Stimulated activated CD4-positive, alpha-beta T cell treated with anti-CD3 and anti-CD28 coated beads, Interleukin-2, amount 100 ng/mL, for 48 hours (primary cell): ENCODE results near the gene BEND3.

Experiments used
- DNase-seq, 2 donors: peaks; one replicate each; pipeline ENCODE4 v3.0.0-alpha.2; 2020

BEND3 gene

GRCh38 chr6:107080036-107080435, 35.3 kb downstream of the BEND3 start:
- no peak for DNase-seq

- DNase-seq: no peak
These were observed 35.9 kb downstream of the BEND3 start for GRCh38 chr6:107079429-107079828.

GRCh38 chr6:107077710-107078109, 37.6 kb downstream of the BEND3 start:
- no peak for DNase-seq

- no peak for DNase-seq
These were observed 39.3 kb downstream of the BEND3 start for GRCh38 chr6:107075951-107076381.

GRCh38 chr6:107070686-107071085, 44.6 kb downstream of the BEND3 start:
- DNase-seq: no peak

GRCh38 chr6:107069631-107070548, 45.4 kb downstream of the BEND3 start:
- no peak for DNase-seq

GRCh38 chr6:107068691-107069630, 46.4 kb downstream of the BEND3 start:
- DNase-seq: no peak

GRCh38 chr6:107066697-107067659, 48.3 kb downstream of the BEND3 start:
- no peak for DNase-seq

- DNase-seq: peak; percentile 9 to 22
These were observed 50.7 kb downstream of the BEND3 start for GRCh38 chr6:107064579-107065065.

GRCh38 chr6:107062691-107063090, 52.6 kb downstream of the BEND3 start:
- DNase-seq: no peak

- no peak for DNase-seq
These were observed 53.9 kb downstream of the BEND3 start for GRCh38 chr6:107061125-107062020.

- no peak for DNase-seq
These were observed 54.6 kb downstream of the BEND3 start for GRCh38 chr6:107060704-107061103.

- no peak for DNase-seq
These were observed 55.7 kb downstream of the BEND3 start for GRCh38 chr6:107059606-107060005.

- DNase-seq: no peak
These were observed 57.6 kb downstream of the BEND3 start for GRCh38 chr6:107057679-107058078.

- no peak for DNase-seq
These were observed 58.5 kb downstream of the BEND3 start for GRCh38 chr6:107056796-107057195.

GRCh38 chr6:107047807-107048206, 67.5 kb downstream of the BEND3 start:
- DNase-seq: no peak

GRCh38 chr6:107045826-107046675, 69.3 kb downstream of the BEND3 start:
- DNase-seq: no peak

- no peak for DNase-seq
These were observed 82.2 kb downstream of the BEND3 start for GRCh38 chr6:107033126-107033525.

GRCh38 chr6:107032051-107032450, 83.3 kb downstream of the BEND3 start:
- no peak for DNase-seq

GRCh38 chr6:107030151-107030550, 85.2 kb downstream of the BEND3 start:
- DNase-seq: no peak
